ENCODE measurements around the gene SAG. TPM values are rescaled to one million over a fixed set of nuclear protein-coding genes. Genes with fewer than 3 reads are reported as not detected.

Gene SAG
- total and polyA plus RNA-seq, 9 of the 15 experiments (the other 6 are each of a cell fraction or from before 2014, with no cell fraction given) = 0.04 to 0.64 (median 0.31) TPM; not detected in 5

DNA sequence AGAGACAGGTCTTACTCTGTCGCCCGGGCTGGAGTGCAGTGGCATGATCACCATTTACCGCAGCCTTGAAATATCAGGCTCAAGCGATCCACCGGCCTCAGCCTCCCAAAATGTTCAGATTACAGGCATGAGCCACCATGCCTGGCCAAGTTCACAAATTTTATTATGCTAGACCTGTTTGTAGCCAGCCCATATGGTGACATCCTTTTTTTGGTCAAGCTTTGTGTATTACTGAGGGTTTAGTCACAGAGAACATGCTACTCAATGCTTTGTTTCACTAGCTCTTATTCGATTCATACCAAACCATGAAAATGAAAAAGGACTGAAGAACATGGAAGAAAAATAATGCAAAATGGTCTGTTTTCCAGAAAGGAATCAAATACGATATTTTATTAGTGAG lies 88.1 kb downstream of the SAG start:
- H3K27ac ChIP-seq (ENCODE audit: extremely low read depth, low read depth, low read length) = no peak overlapping the region
- H3K9me1 ChIP-seq (ENCODE audit: control insufficient read depth, insufficient read depth, low read length) = no peaks in the 10 kb centered on the region
- ChIA-PET CTCF (ENCODE audit: low intra/inter-chr PET ratio) (no interaction called here), POLR2A (no interaction called here)
- in situ Hi-C loops (cut with MboI) = no loop called here
- no TSS peak for BruUV-seq (replicated peaks)
- no peak overlapping the region for H3K4me3 ChIP-seq
- TF ChIP-seq MCM5 (IDR thresholded peaks at IDR 0.05; ENCODE audit: low read depth) (no peak), TCF7L2 (IDR thresholded peaks at IDR 0.05; ENCODE audit: low read depth, low read length) (no peak), GABPB1 (CRISPR knock-in tag; IDR thresholded peaks at IDR 0.05) (no peak), KLF16 (IDR thresholded peaks at IDR 0.05) (no peak), SLC30A9 (CRISPR knock-in tag; IDR thresholded peaks at IDR 0.05) (no peak), ZBTB9 (CRISPR knock-in tag; IDR thresholded peaks at IDR 0.05) (no peak), ZNF274 (IDR thresholded peaks at IDR 0.05; ENCODE audit: borderline replicate concordance, low read depth, low read length) (no peak), TEAD4 (IDR thresholded peaks at IDR 0.05; ENCODE audit: low read length) (no peak), TEAD4 (CRISPR knock-in tag; IDR thresholded peaks at IDR 0.05; ENCODE audit: borderline replicate concordance) (no peak), MTF1 (CRISPR knock-in tag; IDR thresholded peaks at IDR 0.05; ENCODE audit: borderline replicate concordance) (no peak), BRCA1 (IDR thresholded peaks at IDR 0.05) (no peak), BRCA1 (CRISPR knock-in tag; IDR thresholded peaks at IDR 0.05) (no peak)
- TF ChIP-seq, protein P1, sequence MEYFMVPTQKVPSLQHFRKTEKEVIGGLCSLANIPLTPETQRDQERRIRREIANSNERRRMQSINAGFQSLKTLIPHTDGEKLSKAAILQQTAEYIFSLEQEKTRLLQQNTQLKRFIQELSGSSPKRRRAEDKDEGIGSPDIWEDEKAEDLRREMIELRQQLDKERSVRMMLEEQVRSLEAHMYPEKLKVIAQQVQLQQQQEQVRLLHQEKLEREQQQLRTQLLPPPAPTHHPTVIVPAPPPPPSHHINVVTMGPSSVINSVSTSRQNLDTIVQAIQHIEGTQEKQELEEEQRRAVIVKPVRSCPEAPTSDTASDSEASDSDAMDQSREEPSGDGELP (CRISPR knock-in tag; IDR thresholded peaks at IDR 0.05; ENCODE audit: borderline replicate concordance) = no peak
- H2AFZ ChIP-seq (ENCODE audit: low read depth, low read length) = no peak overlapping the region
- peaks cover 19% of the 10 kb centered on the region; the same call in 1 of the 3 replicates for H3K36me3 ChIP-seq (ENCODE audit: control insufficient read depth, insufficient read depth, low read length)
- no peaks in the 10 kb centered on the region; the same call in 2 of the 3 replicates for H3K79me2 ChIP-seq (ENCODE audit: control insufficient read depth, insufficient read depth, low read length)
- no peak for DNase-seq (ENCODE audit: extremely low read depth in 1 of 4, low spot score in 3 of 4)
- H4K20me1 ChIP-seq (replicated peaks; ENCODE audit: control insufficient read depth, insufficient read depth, low read length) = no peaks in the 10 kb centered on the region
- no peaks in the 10 kb centered on the region for H3K9me3 ChIP-seq (replicated peaks; ENCODE audit: control insufficient read depth, insufficient read depth, low read depth, low read length)
- H3K27me3 ChIP-seq (ENCODE audit: control insufficient read depth in 2 of 2, insufficient read depth in 2 of 2, low read length in 2 of 2) = no peaks in the 10 kb centered on the region
- no peak for ATAC-seq
- no peak for FAIRE-seq
- H3K4me1 ChIP-seq (replicated peaks in 1 of 2; ENCODE audit: control insufficient read depth in 2 of 2, insufficient read depth in 2 of 2, low read length in 2 of 2) = no peaks in the 10 kb centered on the region; a peak in 1 of 5 replicates
- no peak overlapping the region for H3K9ac ChIP-seq (ENCODE audit: insufficient read depth in 1 of 2, low read depth in 2 of 2, low read length in 2 of 2)
- 80% methylated on average over 2 of the region's 7 CpGs for WGBS (ENCODE audit: insufficient coverage, low coverage, missing lambda C conversion rate)
- no peak overlapping the region for H3K4me2 ChIP-seq (ENCODE audit: insufficient read depth, low read length)
- intact Hi-C loops (cut with micrococcal nuclease) = no loop called here

Small RNA genes within 50 kb of the gene (small RNA-seq; reads per million reads assigned to genes)
- not detected for gene RF00019
- gene SCARNA5 = 42.3 reads per million, percentile 98 among the genes with 10 or more reads in this experiment
- 39.5 reads per million, percentile 98 among the genes with 10 or more reads in this experiment for gene SCARNA6

Other genes starting within 250 kb of the SAG start
- gene INPP5D, start 247.5 kb upstream of the SAG start, total RNA-seq (2014; rRNA removed) = 1.9 and 3.1 TPM in 2 replicates
- 2.3 and 3.9 TPM in 2 replicates for gene INPP5D, start 247.5 kb upstream of the SAG start, total RNA-seq (2014; rRNA removed; fragmentation: Illumina TruSeq; extraction: Trizol)
- gene INPP5D, start 247.5 kb upstream of the SAG start, total RNA-seq (2015; rRNA removed; fragmentation: Illumina TruSeq; extraction: Trizol) = 4.5 and 6.2 TPM in 2 replicates
- gene INPP5D, start 247.5 kb upstream of the SAG start, total RNA-seq (2021) = 4.3 and 5.6 TPM in 2 replicates
- gene INPP5D, start 247.5 kb upstream of the SAG start, polyA plus RNA-seq (2011; rRNA removed) = 0.78 and 9.7 TPM in 2 replicates
- 3.7 and 4.2 TPM in 2 replicates for gene INPP5D, start 247.5 kb upstream of the SAG start, polyA plus RNA-seq (2014; fragmentation: Illumina TruSeq; extraction: Trizol)
- gene INPP5D, start 247.5 kb upstream of the SAG start, polyA plus RNA-seq (2014; fragmentation: Nextera tagmentation; extraction: Ambion mirVana) = under 1 TPM; 0.55 to 0.63 TPM
- gene INPP5D, start 247.5 kb upstream of the SAG start, polyA plus RNA-seq (2014; rRNA removed) = 1.9 and 2.2 TPM in 2 replicates
- 21.2 and 26.9 TPM in 2 replicates for gene ATG16L1, start 56.1 kb upstream of the SAG start, total RNA-seq (2014; rRNA removed)
- 15.3 and 16.4 TPM in 2 replicates for gene ATG16L1, start 56.1 kb upstream of the SAG start, total RNA-seq (2014; rRNA removed; fragmentation: Illumina TruSeq; extraction: Trizol)
- gene ATG16L1, start 56.1 kb upstream of the SAG start, total RNA-seq (2015; rRNA removed; fragmentation: Illumina TruSeq; extraction: Trizol) = 17.2 and 18.8 TPM in 2 replicates
- 18.8 and 21.1 TPM in 2 replicates for gene ATG16L1, start 56.1 kb upstream of the SAG start, total RNA-seq (2021)
- 20.7 and 21.2 TPM in 2 replicates for gene ATG16L1, start 56.1 kb upstream of the SAG start, polyA plus RNA-seq (2011; rRNA removed)
- gene ATG16L1, start 56.1 kb upstream of the SAG start, polyA plus RNA-seq (2014; fragmentation: Illumina TruSeq; extraction: Trizol) = 11.6 and 13.0 TPM in 2 replicates
- gene ATG16L1, start 56.1 kb upstream of the SAG start, polyA plus RNA-seq (2014; fragmentation: Nextera tagmentation; extraction: Ambion mirVana) = 1 to 10 TPM; 6.4 to 7.0 TPM
- gene ATG16L1, start 56.1 kb upstream of the SAG start, polyA plus RNA-seq (2014; rRNA removed) = 17.2 and 21.3 TPM in 2 replicates
- 7.9 and 11.1 TPM in 2 replicates for gene DGKD, start 46.7 kb downstream of the SAG start, total RNA-seq (2014; rRNA removed)
- gene DGKD, start 46.7 kb downstream of the SAG start, total RNA-seq (2014; rRNA removed; fragmentation: Illumina TruSeq; extraction: Trizol) = 10.6 and 13.4 TPM in 2 replicates
- gene DGKD, start 46.7 kb downstream of the SAG start, total RNA-seq (2015; rRNA removed; fragmentation: Illumina TruSeq; extraction: Trizol) = 9.4 and 9.5 TPM in 2 replicates
- gene DGKD, start 46.7 kb downstream of the SAG start, total RNA-seq (2021) = 22.8 and 29.5 TPM in 2 replicates
- gene DGKD, start 46.7 kb downstream of the SAG start, polyA plus RNA-seq (2011; rRNA removed) = 18.5 and 21.9 TPM in 2 replicates
- gene DGKD, start 46.7 kb downstream of the SAG start, polyA plus RNA-seq (2014; fragmentation: Illumina TruSeq; extraction: Trizol) = 13.8 and 15.4 TPM in 2 replicates
- under 1 TPM; 0.52 to 0.66 TPM for gene DGKD, start 46.7 kb downstream of the SAG start, polyA plus RNA-seq (2014; fragmentation: Nextera tagmentation; extraction: Ambion mirVana)
- 18.2 and 18.6 TPM in 2 replicates for gene DGKD, start 46.7 kb downstream of the SAG start, polyA plus RNA-seq (2014; rRNA removed)